ENCODE measurements around the gene TMPO.
A peak's percentile ranks its signal among the peaks of the same experiment; 100 is the strongest.
"Not testable (repeated sequence)": the region's sequence is repeated elsewhere in the genome, so short reads cannot be mapped to it uniquely, and the experiment has no call there.

Gene TMPO

DNA sequence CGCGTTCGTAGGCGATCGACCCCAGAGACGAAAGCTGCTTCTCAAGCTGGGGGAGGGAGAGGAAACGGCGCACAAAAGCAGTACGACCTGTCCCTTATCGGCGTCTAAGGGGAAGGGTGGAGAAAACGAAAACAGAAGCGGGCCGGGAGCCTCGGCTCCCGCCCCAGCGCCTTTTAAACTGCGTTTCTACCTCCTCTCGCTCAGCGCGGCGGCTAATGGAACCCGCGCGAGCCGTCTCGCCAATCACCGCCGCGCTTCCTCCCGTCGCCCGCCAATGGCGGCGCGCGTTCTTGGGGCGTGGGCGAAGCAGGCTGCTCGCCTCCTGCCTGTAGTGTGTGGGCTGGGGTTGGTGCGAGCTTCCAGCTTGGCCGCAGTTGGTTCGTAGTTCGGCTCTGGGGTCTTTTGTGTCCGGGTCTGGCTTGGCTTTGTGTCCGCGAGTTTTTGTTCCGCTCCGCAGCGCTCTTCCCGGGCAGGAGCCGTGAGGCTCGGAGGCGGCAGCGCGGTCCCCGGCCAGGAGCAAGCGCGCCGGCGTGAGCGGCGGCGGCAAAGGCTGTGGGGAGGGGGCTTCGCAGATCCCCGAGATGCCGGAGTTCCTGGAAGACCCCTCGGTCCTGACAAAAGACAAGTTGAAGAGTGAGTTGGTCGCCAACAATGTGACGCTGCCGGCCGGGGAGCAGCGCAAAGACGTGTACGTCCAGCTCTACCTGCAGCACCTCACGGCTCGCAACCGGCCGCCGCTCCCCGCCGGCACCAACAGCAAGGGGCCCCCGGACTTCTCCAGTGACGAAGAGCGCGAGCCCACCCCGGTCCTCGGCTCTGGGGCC lies at the start of gene TMPO:
Gene TMPO, plus strand, starts transcription at position 304 of the 824 bp plus-strand sequence. Its CDS starts 278 bp downstream, at position 582.
- peak; percentile 98 for DNase-seq

DNA sequence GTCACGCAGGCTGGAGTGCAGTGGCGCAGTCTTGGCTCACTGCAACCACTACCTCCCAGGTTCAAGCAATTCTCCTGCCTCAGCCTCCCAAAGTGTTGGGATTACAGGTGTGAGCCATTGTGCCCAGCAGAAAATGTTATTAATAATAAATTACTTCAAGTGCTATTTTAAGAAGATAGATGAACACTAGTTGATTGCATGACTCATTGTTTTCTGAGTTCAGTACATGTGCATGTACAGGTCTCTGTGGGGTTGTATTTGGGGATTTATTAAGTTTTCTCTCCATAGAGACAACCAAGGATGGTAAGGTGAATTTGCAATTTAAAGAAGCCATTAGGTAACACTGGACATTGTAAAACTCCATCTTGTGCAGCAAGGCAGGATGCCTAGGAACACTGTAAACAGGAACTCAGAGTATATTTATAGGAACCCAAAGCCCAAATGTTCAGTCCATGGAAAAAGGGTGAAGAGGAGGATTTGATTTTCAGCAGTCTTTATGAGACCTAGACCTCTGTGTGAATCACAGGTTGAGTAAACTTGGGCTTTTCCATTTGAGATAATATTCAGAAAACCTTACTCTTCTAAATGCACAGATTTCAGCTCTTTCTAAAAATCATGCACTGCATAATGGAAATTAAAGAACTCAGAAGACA lies 49.3 kb upstream of the TMPO start:
- DNase-seq = no peak

GRCh38 chr12:98466640-98467400 lies 48.6 kb upstream of the TMPO start:
- DNase-seq = no peak

GRCh38 chr12:98469109-98469508 lies 46.3 kb upstream of the TMPO start:
- no peak for DNase-seq

DNA sequence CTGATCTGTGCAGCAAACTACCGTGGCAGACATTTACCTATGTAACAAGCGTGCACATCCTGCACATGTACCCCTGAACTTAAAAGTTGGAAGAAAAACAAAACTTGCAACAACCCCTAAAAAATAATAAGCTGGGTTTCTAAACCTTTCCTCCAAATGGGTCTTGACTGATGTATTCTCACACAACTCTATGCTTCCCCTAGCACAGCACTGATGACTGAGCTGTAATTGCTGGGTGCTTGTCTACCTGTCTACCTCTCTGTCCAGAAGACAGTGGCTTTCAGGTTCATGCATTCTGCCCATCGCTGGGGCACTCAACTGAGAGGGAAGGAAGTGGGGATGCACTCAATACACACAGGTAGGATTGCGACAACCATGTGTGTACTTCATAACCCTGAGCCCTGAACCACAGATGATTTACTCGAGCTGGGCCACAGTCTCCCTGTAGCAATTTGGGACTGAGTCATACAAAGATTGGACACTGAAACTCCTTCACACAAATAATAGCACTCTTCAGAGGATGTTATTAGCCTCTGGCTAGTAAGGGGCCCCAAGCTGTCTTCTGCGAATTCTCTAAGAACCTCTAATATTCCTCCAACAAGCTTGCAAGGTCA lies 44.8 kb upstream of the TMPO start:
- DNase-seq = no peak

GRCh38 chr12:98471085-98471484 lies 44.3 kb upstream of the TMPO start:
- DNase-seq = no peak

DNA sequence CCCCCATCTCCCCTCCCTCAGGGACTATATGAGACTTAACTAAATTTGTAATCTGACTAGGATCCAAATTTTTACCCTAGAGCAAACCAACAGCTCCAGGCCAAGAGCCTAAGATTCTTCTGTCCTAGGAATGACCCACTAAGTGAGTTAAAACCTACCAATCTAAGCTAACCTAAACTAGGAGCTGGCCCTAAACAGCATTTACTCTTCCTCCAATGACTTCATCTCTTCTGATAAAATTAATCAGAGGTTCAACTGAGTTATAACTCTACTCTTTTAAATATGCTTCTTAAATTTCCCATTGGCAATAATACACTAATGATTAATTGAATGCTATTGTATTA lies 39.9 kb upstream of the TMPO start:
- DNase-seq = no peak

DNA sequence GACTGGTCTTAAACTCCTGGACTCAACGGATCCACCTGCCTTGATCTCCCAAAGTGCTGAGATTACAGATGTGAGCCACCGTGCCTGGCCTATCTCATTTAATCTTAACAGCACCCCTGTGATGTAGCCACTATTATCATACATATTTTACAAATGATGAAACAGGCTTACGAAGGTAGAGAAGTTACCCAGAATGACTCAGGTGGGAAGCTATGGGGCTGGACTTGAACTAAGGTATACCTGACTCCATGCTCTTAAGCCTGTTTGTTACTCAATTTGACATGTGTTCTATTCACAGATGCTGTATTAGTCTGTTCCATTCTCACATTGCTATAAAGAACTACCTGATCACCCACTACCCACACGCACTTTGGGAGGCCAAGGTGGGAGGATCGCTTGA lies 36.8 kb upstream of the TMPO start:
- no peak for DNase-seq

DNA sequence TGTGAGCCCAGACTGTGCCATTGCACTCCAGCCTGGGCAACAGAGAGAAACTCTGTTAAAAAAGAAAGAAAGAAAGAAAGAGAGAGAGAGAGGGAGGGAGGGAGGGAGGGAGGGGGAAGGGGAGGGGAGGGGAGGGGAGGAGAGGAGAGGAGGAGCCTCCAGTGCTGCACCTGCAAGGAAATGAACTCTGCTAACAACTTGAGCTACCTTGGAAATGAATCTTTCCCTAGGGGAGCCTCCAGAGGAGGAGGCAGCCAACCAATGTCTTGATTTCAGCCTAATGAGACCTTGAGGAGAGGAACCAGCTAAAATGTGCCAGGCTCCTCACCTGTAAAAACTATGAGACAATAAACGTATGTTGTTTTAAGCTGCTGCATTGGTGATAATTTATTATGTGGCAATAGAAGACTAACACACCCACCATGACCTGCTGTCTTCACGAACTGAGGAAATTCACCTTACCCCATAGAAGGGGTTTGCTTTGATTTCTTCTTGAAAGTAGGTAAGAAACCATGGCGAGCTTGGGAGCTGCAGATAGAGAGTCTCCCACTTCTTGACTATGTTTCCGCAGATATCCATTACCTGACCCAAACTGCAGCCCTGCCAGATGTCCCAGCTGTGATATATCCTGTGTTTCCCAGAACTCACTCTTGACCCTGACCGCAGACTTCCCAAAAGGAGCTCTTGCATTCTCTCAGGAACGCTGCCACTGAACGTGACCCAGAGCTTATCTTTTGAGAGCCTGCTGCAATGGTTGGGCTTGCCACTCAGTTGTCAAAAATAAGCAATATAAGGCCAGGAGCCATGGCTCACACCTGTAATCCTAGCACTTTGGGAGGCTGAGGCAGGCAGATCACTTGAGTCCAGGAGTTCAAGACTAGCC lies 31.5 kb upstream of the TMPO start:
- DNase-seq = no peak

DNA sequence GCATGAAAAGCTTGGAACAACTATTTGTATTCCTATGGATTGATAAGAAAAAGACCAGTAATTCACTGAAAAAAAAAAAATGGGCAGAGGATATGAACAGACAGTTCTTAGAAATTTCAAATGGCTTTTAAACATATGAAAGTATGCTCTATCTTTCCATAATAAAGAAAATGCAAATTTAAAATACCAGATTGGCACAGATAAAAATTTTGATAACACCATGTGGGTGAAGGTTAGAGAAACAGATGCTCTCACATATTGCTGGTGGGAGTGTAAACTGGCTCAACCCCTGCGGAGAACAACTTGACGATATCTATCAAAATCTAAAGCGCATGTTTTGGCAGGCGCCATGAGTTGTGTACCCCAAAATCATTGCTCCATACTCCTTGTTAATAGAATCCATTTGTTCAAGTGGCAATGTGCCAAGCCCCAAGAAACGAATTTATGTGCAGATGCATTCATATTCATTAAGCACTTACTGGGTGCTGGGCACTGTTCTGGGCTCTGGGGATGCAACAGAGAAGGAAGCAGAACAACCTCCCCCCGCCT lies 29.5 kb upstream of the TMPO start:
- peak; percentile 48 for DNase-seq

GRCh38 chr12:98488416-98488815 lies 27.0 kb upstream of the TMPO start:
- not testable (repeated sequence) for DNase-seq

DNA sequence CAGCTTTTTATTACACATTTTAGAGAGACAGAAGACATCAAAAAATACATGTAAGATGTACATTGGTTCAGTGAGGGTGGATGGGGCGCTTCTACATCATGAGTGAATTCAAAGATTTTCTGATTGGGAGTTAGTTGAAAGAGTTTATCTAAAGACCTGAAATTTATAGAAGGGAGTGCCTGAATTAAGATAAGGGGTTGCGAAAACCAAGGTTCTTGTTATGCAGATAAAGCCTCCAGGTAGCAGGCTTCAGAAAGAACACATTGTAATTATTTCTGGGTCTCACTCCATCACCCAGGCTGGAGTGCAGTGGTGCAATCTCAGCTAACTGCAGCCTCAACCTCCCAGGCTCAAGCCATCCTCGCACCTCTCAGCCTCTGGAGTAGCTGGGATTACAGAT lies 26.2 kb upstream of the TMPO start:
- DNase-seq = no peak

DNA sequence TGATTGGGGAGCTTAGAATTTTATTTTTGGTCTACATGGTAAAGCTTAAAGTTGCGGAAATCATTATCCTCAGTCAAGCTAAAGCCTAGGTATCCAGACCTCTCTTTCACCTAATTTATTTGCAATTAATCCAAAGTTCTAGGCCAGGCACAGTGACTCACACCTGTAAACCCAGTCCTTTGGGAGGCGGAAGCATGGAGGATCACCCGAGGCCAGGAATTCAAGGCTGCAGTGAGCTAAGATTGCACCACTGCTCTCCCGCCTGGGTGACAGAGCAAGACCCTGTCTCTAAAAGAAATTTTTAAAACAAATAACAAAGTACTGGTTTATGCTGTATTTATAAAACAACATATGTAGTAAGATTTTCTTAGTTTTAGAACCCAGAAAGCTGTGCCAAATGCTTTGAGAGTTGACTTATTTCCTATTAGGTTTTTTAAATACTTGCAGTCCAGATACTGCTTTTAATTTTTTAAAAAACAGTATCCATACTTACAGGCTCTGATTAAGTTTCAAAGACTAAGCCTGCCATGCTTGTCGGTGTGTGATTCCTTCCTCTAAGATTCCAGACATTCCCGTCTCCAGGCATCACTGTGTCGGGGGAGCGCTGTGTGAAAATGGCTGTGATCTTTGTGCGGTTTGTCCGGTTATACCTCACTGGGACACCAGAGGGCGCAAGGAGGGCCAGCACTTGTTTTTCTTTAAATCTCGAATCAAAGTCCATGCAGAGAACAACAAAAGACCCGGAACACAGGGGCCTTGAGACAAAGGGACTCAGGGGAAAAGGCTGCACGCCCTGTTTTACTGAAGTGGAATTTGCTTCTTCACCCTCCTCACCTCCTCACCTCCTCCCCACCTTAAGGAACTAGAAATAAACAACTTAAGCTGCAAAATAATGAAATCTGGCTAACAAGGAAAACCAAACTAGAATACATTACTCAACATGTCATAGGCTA lies 24.6 kb upstream of the TMPO start:
- peak; percentile 99 for DNase-seq

GRCh38 chr12:98492580-98493140 lies 22.7 kb upstream of the TMPO start:
- no peak for DNase-seq

- not testable (repeated sequence) for DNase-seq
Measured at GRCh38 chr12:98501266-98501629, 14.1 kb upstream of the TMPO start.

DNA sequence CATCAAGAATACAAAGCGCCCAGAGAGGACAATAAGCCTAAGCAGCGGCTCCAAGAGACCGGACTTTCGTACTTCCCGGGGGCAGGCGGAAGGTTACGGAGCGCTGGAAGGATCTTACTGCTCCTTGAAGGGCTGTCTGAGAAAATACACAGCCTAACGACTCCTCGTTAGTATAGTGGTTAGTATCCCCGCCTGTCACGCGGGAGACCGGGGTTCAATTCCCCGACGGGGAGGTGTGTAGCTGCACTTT lies 12.1 kb upstream of the TMPO start:
- DNase-seq = peak; percentile 100

DNA sequence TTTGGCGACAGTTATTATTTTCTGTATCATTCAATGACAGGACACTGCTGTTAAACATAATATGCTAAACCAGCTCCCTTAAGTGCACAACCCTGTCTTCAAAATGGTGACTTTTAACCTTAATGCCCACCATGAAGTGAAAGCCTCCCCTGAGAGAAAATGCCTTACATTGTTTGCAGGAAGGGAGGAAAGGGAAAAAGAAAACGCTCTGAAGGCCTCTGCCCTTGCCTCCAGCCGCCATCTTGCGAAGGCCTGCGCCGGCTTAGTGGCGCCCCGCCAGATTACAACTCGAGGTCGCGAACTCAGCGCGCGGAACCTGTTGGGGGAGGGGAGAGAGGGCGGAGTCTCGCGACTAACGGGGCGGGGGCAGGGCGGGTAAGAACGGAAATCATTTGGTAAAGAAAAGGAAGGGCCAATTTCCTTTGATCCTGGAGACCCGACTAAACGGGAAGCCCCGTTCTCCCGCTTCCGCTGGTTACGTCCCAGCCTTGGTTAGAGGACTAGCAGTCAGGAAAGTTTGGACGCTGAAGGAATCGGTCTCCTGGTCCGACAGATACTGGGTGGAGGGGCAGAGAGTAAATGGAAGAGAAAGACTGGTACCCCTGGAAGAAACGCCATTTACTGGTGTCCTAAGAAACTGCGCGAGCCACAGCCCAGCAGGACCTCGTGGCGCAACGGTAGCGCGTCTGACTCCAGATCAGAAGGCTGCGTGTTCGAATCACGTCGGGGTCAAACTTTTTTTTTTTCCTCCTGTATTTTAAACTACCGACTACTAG lies 11.6 kb upstream of the TMPO start:
- peak; percentile 98 for DNase-seq

DNA sequence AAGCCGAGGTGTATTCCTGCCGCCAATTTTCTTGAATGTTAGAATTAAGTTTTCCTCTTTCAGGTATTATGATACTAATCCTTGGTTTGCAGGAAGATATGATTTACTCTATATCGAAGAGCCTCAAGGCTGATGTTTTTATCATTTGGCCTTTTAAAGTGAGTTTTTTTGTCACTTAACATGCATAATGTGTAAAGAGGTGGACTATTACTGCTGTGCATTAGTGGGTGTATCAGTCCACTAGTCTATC lies 11.1 kb upstream of the TMPO start:
- DNase-seq = no peak

GRCh38 chr12:98509063-98509462 lies 6.3 kb upstream of the TMPO start:
- DNase-seq = no peak

- not testable (repeated sequence) for DNase-seq
Measured at GRCh38 chr12:98511806-98512205, 3.6 kb upstream of the TMPO start.

Data from eye (tissue), 1 donor.